IPS DF 6.9 (cell line): ENCODE data around the gene SDK1.
A peak's percentile ranks its signal among the peaks of the same experiment; 100 is the strongest.

Experiments
- DNase-seq: peaks from one replicate; pipeline ENCODE4 v3.0.0-alpha.2; 2013; ENCODE audit warnings: low read depth, low spot score
- H3K27ac ChIP-seq: one replicate; pipeline ENCODE4 v1.5.1; 2013; ENCODE audit warnings: low read length, control low read depth
- H3K27me3 ChIP-seq: 2 replicates; pipeline ENCODE4 v1.6.1; 2013; ENCODE audit warnings: mild to moderate bottlenecking, low read length; ENCODE audit not compliant: control insufficient read depth, insufficient read depth
- H3K36me3 ChIP-seq: 2 replicates; pipeline ENCODE4 v1.6.1; 2013; ENCODE audit warnings: low read length; ENCODE audit not compliant: control insufficient read depth, insufficient read depth
- H3K4me1 ChIP-seq: 2 replicates; pipeline ENCODE4 v1.6.1; 2013; ENCODE audit warnings: low read length; ENCODE audit not compliant: control insufficient read depth, insufficient read depth
- H3K4me3 ChIP-seq: 2 replicates; pipeline ENCODE4 v1.5.1; 2013; ENCODE audit warnings: mild to moderate bottlenecking, low read length
- H3K9me3 ChIP-seq: 2 replicates; pipeline ENCODE4 v1.6.1; 2013; ENCODE audit warnings: low read length, inconsistent platforms; ENCODE audit not compliant: control insufficient read depth, insufficient read depth
- WGBS: extraction: QIAGEN DNeasy Blood & Tissue Kit; methylation state at CpG from one replicate; pipeline ENCODE4 v1.1.7; 2013; ENCODE audit warnings: mixed read lengths, missing lambda C conversion rate; ENCODE audit not compliant: insufficient read length, insufficient coverage; 5-methylcytosine and 5-hydroxymethylcytosine counted together

The SDK1 gene, protein sequence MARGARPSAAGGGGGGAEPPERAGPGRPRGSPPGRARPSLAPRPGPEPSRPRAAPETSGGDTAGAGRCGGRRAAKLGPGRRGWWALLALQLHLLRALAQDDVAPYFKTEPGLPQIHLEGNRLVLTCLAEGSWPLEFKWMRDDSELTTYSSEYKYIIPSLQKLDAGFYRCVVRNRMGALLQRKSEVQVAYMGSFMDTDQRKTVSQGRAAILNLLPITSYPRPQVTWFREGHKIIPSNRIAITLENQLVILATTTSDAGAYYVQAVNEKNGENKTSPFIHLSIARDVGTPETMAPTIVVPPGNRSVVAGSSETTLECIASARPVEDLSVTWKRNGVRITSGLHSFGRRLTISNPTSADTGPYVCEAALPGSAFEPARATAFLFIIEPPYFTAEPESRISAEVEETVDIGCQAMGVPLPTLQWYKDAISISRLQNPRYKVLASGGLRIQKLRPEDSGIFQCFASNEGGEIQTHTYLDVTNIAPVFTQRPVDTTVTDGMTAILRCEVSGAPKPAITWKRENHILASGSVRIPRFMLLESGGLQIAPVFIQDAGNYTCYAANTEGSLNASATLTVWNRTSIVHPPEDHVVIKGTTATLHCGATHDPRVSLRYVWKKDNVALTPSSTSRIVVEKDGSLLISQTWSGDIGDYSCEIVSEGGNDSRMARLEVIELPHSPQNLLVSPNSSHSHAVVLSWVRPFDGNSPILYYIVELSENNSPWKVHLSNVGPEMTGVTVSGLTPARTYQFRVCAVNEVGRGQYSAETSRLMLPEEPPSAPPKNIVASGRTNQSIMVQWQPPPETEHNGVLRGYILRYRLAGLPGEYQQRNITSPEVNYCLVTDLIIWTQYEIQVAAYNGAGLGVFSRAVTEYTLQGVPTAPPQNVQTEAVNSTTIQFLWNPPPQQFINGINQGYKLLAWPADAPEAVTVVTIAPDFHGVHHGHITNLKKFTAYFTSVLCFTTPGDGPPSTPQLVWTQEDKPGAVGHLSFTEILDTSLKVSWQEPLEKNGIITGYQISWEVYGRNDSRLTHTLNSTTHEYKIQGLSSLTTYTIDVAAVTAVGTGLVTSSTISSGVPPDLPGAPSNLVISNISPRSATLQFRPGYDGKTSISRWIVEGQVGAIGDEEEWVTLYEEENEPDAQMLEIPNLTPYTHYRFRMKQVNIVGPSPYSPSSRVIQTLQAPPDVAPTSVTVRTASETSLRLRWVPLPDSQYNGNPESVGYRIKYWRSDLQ (N-terminal part only)

GRCh38 chr7:3300651-3301448 lies at the start of gene SDK1:
TSS of gene SDK1 (plus strand) at chr7:3301252. CDS start at chr7:3301587, 335 bp downstream.
- no peaks in the 10 kb centered on the region for H3K9me3 ChIP-seq
- no peaks in the 10 kb centered on the region for H3K27me3 ChIP-seq
- H3K4me3 ChIP-seq, result peak within 1 kb of the TSS; percentile 63
- DNase-seq, result peak; percentile 47
- H3K36me3 ChIP-seq, result no peaks in the 10 kb centered on the region
- no peak within 1 kb of the TSS for H3K27ac ChIP-seq
- H3K4me1 ChIP-seq, result no peaks in the 10 kb centered on the region; the same call in 1 of the 2 replicates
- no CpG with 5 or more reads among the region's 119 CpGs for WGBS

GRCh38 chr7:3254718-3255117 lies 46.3 kb upstream of the SDK1 start:
- H3K4me3 ChIP-seq, result no peak overlapping the region
- DNase-seq, result no peak
- no peaks in the 10 kb centered on the region for H3K27me3 ChIP-seq
- no CpG with 5 or more reads among the region's 6 CpGs for WGBS
- no peaks in the 10 kb centered on the region for H3K4me1 ChIP-seq
- H3K27ac ChIP-seq, result no peak overlapping the region
- no peaks in the 10 kb centered on the region for H3K36me3 ChIP-seq
- H3K9me3 ChIP-seq, result no peaks in the 10 kb centered on the region

- H3K9me3 ChIP-seq, result no peaks in the 10 kb centered on the region
- H3K36me3 ChIP-seq, result no peaks in the 10 kb centered on the region
- WGBS, result no CpG with 5 or more reads among the region's 17 CpGs
- H3K4me1 ChIP-seq, result no peaks in the 10 kb centered on the region
- H3K4me3 ChIP-seq, result no peak overlapping the region
- H3K27me3 ChIP-seq, result no peaks in the 10 kb centered on the region
- DNase-seq, result no peak
- no peak overlapping the region for H3K27ac ChIP-seq
Observed at GRCh38 chr7:3259711-3260400, 41.2 kb upstream of the SDK1 start.

DNA sequence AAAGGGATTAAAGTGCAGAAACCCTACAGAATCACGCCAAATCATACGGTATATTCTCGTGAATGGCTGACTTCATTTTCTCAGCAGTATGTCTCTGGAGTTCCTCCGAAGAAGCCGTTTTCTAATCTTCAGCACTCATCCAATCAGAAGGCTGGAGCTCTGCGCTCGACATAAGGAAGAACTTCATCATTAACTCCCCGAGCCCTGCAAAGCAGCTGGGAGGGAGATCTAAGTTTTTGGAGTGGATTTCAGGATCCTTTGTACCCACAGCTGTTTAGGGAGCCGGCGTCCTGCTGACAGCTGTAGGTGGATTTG lies 40.7 kb upstream of the SDK1 start:
- no peak overlapping the region for H3K4me3 ChIP-seq
- no peaks in the 10 kb centered on the region for H3K4me1 ChIP-seq
- no peaks in the 10 kb centered on the region for H3K9me3 ChIP-seq
- DNase-seq, result no peak
- H3K27me3 ChIP-seq, result no peaks in the 10 kb centered on the region
- no CpG with 5 or more reads among the region's 10 CpGs for WGBS
- H3K36me3 ChIP-seq, result no peaks in the 10 kb centered on the region
- H3K27ac ChIP-seq, result no peak overlapping the region

DNA sequence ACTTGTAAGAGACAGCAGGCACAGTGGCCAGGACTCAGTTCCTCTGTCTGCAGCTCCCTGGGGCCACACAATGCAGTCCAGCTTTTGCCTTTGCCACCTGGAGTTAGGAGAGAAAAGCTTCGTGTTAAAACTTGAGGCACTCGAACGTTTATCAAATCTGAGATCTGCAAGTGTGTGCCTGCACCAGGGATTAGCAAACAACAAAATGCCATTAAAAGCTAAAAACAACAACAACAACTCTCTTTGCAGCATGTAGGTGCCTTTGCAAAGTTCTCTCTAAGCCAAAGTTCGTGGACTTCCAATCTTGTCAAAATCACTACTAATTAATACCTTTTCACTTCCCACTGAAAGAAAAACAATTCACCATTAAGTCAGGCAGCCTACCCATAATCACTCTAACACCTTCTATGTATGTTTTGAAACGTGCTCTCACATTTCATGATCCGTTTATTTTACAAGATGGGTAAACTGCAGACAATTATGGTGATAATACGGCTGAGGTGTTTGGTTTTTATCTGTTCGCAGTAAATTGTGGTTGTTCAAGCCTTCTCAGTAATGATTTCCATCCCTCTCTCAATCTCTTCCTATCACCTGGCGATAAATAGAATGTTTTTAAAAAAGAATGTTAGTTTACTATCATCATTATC lies 36.2 kb upstream of the SDK1 start:
- H3K36me3 ChIP-seq, result no peaks in the 10 kb centered on the region
- no peaks in the 10 kb centered on the region for H3K27me3 ChIP-seq
- no peak overlapping the region for H3K27ac ChIP-seq
- no peak overlapping the region for H3K4me3 ChIP-seq
- DNase-seq, result no peak
- WGBS, result no CpG with 5 or more reads among the region's 9 CpGs
- no peaks in the 10 kb centered on the region for H3K9me3 ChIP-seq
- H3K4me1 ChIP-seq, result no peaks in the 10 kb centered on the region

DNA sequence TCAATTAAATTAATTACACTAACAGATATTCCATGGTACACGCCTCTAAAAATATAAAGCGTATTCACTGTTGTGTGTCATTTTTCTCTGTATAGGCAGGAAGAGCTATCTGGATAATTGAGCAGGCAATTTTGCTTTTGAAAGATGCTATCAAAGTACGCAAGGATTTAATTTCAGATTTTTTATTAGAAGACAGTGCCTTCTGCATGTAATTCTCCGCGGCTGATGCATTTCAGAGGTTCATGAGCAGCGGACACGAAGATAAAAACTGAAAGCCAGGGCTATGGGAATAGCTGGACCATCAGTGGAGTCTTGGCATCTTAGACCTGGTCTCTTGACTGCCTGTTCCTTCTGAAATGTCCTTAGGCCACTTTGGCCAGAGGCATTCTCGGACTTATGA lies 35.7 kb upstream of the SDK1 start:
- no CpG with 5 or more reads among the region's 8 CpGs for WGBS
- Histone ChIP-seq H3K4me1 (no peaks in the 10 kb centered on the region), H3K27ac (no peak overlapping the region), H3K4me3 (no peak overlapping the region), H3K36me3 (no peaks in the 10 kb centered on the region), H3K27me3 (no peaks in the 10 kb centered on the region), H3K9me3 (no peaks in the 10 kb centered on the region)
- DNase-seq, result no peak

DNA sequence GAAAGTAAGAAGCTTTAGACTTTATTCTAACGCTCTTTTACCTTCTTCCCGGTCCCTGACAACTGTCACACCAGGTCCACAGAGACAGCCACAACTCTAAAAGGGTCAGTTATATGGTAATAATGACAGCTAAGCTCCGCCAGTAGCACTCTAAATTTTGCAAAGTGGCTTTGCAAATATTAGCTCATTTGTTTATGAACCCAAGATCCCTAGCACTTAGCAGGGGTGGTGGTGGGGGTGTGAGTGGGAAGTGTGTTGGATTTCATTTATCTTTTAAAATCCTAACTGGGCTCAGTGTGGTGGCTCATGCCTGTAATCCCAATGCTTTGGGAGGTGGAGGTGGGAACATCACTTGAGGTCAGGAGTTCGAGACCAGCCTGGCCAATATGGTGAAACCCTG lies 34.8 kb upstream of the SDK1 start:
- no peaks in the 10 kb centered on the region for H3K9me3 ChIP-seq
- H3K27me3 ChIP-seq, result no peaks in the 10 kb centered on the region
- H3K4me3 ChIP-seq, result no peak overlapping the region
- no peaks in the 10 kb centered on the region for H3K4me1 ChIP-seq
- DNase-seq, result no peak
- H3K36me3 ChIP-seq, result no peaks in the 10 kb centered on the region
- H3K27ac ChIP-seq, result no peak overlapping the region
- no CpG with 5 or more reads among the region's 4 CpGs for WGBS

- Histone ChIP-seq H3K36me3 (no peaks in the 10 kb centered on the region), H3K27me3 (no peaks in the 10 kb centered on the region), H3K4me1 (no peaks in the 10 kb centered on the region), H3K27ac (no peak overlapping the region), H3K9me3 (no peaks in the 10 kb centered on the region), H3K4me3 (no peak overlapping the region)
- DNase-seq, result no peak
- no CpG with 5 or more reads among the region's 9 CpGs for WGBS
Observed at GRCh38 chr7:3267966-3268690, 32.9 kb upstream of the SDK1 start.

DNA sequence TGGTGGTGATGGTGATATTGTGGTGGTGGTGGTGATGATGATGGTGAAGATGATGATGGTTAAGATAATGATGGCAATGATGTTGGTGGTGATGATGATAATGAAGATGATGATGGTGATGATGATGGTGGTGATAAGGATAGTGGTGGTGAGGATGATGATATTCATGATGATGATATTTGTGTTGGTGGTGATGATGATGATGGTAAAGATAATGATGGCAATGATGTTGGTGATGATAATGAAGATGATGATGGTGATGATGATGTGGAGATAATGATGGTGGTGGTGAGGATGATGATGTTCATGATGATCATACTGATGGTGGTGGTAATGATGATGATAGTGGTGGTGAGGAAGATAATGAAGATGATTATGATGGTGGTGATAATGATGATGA lies 30.7 kb upstream of the SDK1 start:
- no peak overlapping the region for H3K27ac ChIP-seq
- H3K9me3 ChIP-seq, result no peaks in the 10 kb centered on the region
- DNase-seq, result no peak
- no peak overlapping the region for H3K4me3 ChIP-seq
- no peaks in the 10 kb centered on the region for H3K27me3 ChIP-seq
- no peaks in the 10 kb centered on the region for H3K36me3 ChIP-seq
- H3K4me1 ChIP-seq, result no peaks in the 10 kb centered on the region
